NCI-H748 (cell line): ENCODE data around the gene CACNA1S.

ENCODE experiments used
- DNase-seq: peaks from one replicate; lab custom pipeline; 2025; ENCODE audit not compliant: unreplicated experiment; lab: John Stamatoyannopoulos, UW

CACNA1S gene

GRCh38 chr1:200990114-200990513 is 122.1 kb downstream of the CACNA1S start:
- DNase-seq, result no peak
